Measurements from ENCODE around the gene INSL3.

INSL3 gene

DNA sequence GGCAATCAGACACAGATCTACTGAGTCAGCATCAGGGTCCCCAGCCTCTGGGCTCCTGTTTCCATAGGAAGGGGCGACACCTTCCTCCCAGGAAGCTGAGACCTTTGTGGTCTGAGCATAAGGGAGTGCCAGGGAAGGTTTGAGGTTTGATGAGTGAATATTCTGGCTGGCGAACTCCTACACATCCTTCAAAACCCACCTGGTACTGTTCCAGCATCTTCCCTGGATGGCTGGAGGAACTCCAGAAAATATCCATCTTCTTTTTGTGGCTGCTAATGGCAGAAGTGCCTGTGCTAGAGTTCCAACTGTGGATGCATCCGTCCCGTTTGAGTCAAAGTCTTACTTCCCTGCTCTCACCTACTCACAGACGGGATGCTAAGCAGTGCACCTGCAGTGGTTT lies 9.2 kb downstream of the INSL3 start:
- TF ChIP-seq, protein P1, sequence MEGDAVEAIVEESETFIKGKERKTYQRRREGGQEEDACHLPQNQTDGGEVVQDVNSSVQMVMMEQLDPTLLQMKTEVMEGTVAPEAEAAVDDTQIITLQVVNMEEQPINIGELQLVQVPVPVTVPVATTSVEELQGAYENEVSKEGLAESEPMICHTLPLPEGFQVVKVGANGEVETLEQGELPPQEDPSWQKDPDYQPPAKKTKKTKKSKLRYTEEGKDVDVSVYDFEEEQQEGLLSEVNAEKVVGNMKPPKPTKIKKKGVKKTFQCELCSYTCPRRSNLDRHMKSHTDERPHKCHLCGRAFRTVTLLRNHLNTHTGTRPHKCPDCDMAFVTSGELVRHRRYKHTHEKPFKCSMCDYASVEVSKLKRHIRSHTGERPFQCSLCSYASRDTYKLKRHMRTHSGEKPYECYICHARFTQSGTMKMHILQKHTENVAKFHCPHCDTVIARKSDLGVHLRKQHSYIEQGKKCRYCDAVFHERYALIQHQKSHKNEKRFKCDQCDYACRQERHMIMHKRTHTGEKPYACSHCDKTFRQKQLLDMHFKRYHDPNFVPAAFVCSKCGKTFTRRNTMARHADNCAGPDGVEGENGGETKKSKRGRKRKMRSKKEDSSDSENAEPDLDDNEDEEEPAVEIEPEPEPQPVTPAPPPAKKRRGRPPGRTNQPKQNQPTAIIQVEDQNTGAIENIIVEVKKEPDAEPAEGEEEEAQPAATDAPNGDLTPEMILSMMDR (IDR thresholded peaks at IDR 0.05; ENCODE audit: low read depth, low read length, missing control alignments): no peak
- in situ Hi-C loops (cut with HindIII; ENCODE audit: low sequenced_read_pairs): no loop called here
- DNase-seq (ENCODE audit: low read depth): no peak
- no peak overlapping the region for H3K4me3 ChIP-seq (ENCODE audit: low read depth, low read length)

- in situ Hi-C loops (cut with HindIII; ENCODE audit: low sequenced_read_pairs): no loop called here
- no peak overlapping the region for H3K4me3 ChIP-seq (ENCODE audit: low read depth, low read length)
- DNase-seq (ENCODE audit: low read depth): no peak
- TF ChIP-seq, protein P1 (IDR thresholded peaks at IDR 0.05; ENCODE audit: low read depth, low read length, missing control alignments): no peak
Observed at GRCh38 chr19:17811681-17812080, 9.6 kb downstream of the INSL3 start.

DNA sequence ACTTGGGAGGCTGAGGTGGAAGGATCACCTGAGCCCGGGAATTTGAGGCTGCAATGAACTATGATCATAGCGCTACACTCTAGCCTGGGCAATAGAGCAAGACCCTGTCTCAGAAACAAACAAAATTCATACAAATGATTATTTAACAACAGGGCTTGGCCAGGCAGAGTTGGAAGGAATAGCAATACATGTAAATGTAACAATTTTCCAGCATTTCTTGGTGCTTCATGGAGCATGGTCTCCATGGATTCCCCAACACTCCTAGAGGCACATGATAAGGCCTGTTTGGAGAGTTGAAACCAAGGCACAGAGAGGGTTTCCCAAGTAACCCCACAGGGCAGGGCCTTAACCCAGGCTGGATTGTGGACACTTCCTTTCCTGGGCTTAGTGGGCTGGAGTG lies 10.2 kb downstream of the INSL3 start:
- no peak overlapping the region for H3K4me3 ChIP-seq (ENCODE audit: low read depth, low read length)
- in situ Hi-C loops (cut with HindIII; ENCODE audit: low sequenced_read_pairs): no loop called here
- DNase-seq (ENCODE audit: low read depth): no peak
- TF ChIP-seq, protein P1 (IDR thresholded peaks at IDR 0.05; ENCODE audit: low read depth, low read length, missing control alignments): no peak

- TF ChIP-seq, protein P1 (IDR thresholded peaks at IDR 0.05; ENCODE audit: low read depth, low read length, missing control alignments): no peak
- H3K4me3 ChIP-seq (ENCODE audit: low read depth, low read length): no peak overlapping the region
- in situ Hi-C loops (cut with HindIII; ENCODE audit: low sequenced_read_pairs): no loop called here
- DNase-seq (ENCODE audit: low read depth): no peak
Observed at GRCh38 chr19:17807731-17808316, 13.5 kb downstream of the INSL3 start.

GRCh38 chr19:17806945-17807344 lies 14.4 kb downstream of the INSL3 start:
- DNase-seq (ENCODE audit: low read depth): no peak
- TF ChIP-seq, protein P1 (IDR thresholded peaks at IDR 0.05; ENCODE audit: low read depth, low read length, missing control alignments): no peak
- in situ Hi-C loops (cut with HindIII; ENCODE audit: low sequenced_read_pairs): no loop called here

GRCh38 chr19:17805427-17805826 lies 15.9 kb downstream of the INSL3 start:
- TF ChIP-seq, protein P1 (IDR thresholded peaks at IDR 0.05; ENCODE audit: low read depth, low read length, missing control alignments): no peak
- DNase-seq (ENCODE audit: low read depth): no peak
- no peak overlapping the region for H3K4me3 ChIP-seq (ENCODE audit: low read depth, low read length)
- in situ Hi-C loops (cut with HindIII; ENCODE audit: low sequenced_read_pairs): no loop called here

More at GRCh38 chr19:17806945-17807344, 14.4 kb downstream of the INSL3 start:
- H3K4me3 ChIP-seq (ENCODE audit: low read depth, low read length): no peak overlapping the region
